Mesodermal cell (in vitro differentiated cells): ENCODE results near the gene TNNI3K.

Experiments used
- H3K27ac ChIP-seq: 2 replicates; pipeline ENCODE4 v1.7.0; 2013; ENCODE audit warnings: mild to moderate bottlenecking, low read depth, low read length, moderate library complexity; ENCODE audit not compliant: severe bottlenecking
- H3K36me3 ChIP-seq: 2 replicates; pipeline ENCODE4 v1.7.1; 2013; ENCODE audit warnings: mild to moderate bottlenecking, low read length, moderate library complexity; ENCODE audit not compliant: control insufficient read depth, insufficient read depth
- H3K4me1 ChIP-seq: one replicate; pipeline ENCODE4 v1.7.1; 2013; ENCODE audit warnings: mild to moderate bottlenecking, low read length; ENCODE audit not compliant: insufficient read depth, control insufficient read depth, poor library complexity, severe bottlenecking
- H3K4me3 ChIP-seq: 2 replicates; pipeline ENCODE4 v1.7.0; 2013; ENCODE audit warnings: low read length, control low read depth, mild to moderate bottlenecking; ENCODE audit not compliant: insufficient read depth, poor library complexity, severe bottlenecking; ENCODE audit errors: extremely low read depth
- H3K9me3 ChIP-seq: 2 replicates; pipeline ENCODE4 v1.7.1; 2013; ENCODE audit warnings: mild to moderate bottlenecking, low read length, moderate library complexity; ENCODE audit not compliant: control insufficient read depth
- WGBS, 2 experiments: methylation state at CpG; one replicate each; pipeline ENCODE4 v1.1.5; 2013; ENCODE audit warnings: missing lambda C conversion rate in 2 of 2; ENCODE audit not compliant: insufficient coverage in 2 of 2; 5-methylcytosine and 5-hydroxymethylcytosine counted together

Gene TNNI3K

DNA sequence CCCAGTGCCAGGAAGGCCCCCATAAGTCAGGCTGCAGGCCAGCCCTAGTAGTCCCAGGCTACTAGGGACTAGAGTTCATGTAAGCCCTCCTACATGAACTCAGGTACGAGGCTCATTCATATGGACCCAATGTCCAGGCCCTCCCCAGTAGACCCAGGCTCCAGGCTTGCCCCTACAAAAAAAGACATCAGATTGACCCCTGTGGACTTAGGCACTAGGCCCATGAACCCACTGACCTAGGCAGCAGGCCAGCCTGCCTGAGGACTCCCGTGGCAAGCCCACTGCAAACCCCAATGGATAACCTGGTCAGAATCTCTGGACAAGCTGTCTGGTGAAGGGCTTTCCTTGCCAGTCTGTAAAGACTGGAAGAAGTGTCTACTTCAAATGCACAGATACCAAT lies 51.2 kb downstream of the TNNI3K start:
- 80 to 100% methylated on average over 1 of the region's 2 CpGs for WGBS, 2 experiments
- Histone ChIP-seq H3K4me1 (no peaks in the 10 kb centered on the region), H3K36me3 (no peaks in the 10 kb centered on the region), H3K9me3 (no peaks in the 10 kb centered on the region), H3K4me3 (no peak overlapping the region), H3K27ac (no peak overlapping the region)

GRCh38 chr1:74314438-74314837 lies 79.3 kb downstream of the TNNI3K start:
- Histone ChIP-seq H3K4me1 (no peaks in the 10 kb centered on the region), H3K36me3 (no peaks in the 10 kb centered on the region)

DNA sequence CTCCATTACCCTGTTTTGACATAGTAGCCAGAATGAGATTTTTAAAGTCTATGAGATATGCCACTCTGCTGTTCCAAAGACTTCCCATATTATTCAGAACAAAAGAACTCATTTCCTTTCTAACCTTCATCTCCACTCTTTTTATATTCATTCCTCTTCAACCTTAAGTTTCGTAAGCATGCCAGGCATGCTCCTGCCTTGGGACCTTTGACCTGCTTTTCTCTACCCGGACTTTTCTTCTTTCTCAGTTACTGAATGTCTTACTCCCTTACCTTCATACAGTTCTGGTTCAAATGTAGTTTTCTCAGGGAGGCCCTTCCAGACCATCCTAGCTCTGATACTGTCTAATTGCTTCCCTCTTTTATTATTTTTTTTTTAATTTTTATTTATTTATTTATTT lies 81.1 kb downstream of the TNNI3K start:
- Histone ChIP-seq H3K4me1 (no peaks in the 10 kb centered on the region), H3K9me3 (no peaks in the 10 kb centered on the region), H3K36me3 (no peaks in the 10 kb centered on the region), H3K4me3 (no peak overlapping the region), H3K27ac (no peak overlapping the region)
- WGBS, 2 experiments = 81 to 87% methylated on average over 2 of the region's 2 CpGs

More at GRCh38 chr1:74314438-74314837, 79.3 kb downstream of the TNNI3K start:
- Histone ChIP-seq H3K4me3 (no peak overlapping the region), H3K27ac (no peak overlapping the region), H3K9me3 (no peaks in the 10 kb centered on the region)

GRCh38 chr1:74317663-74318062 lies 82.5 kb downstream of the TNNI3K start:
- Histone ChIP-seq H3K27ac (no peak overlapping the region), H3K4me1 (no peaks in the 10 kb centered on the region), H3K4me3 (no peak overlapping the region), H3K9me3 (no peaks in the 10 kb centered on the region), H3K36me3 (no peaks in the 10 kb centered on the region)
- WGBS, 2 experiments = 89 to 92% methylated on average over 2 to 3 of the region's 3 CpGs

DNA sequence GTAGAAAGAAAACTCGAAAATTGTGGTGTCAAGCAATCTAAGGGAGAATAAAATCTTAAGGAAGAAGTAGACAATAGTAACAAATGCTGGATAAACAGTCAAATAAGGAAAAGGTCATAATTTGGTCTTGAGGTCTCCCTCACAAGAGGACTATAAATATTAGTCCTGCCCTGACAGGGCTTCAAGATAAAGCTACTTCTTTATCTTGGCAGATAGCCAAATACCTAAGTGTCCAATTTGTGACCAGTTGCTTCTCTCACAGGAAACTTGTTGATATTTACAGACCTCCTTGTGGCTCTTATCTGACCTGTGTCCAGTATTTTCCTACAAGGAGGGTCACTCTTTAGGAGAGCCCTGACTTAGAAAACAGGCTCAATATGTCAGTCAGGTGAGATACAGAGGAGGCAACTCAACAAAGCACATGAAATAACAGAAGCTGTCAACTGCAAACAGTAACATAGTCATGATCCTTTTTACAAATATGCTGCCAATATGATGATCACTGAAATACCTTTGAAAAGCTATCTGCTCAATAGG lies 88.8 kb downstream of the TNNI3K start:
- no peak overlapping the region for H3K4me3 ChIP-seq
- WGBS, 2 experiments = 67 to 77% methylated on average over 1 of the region's 1 CpG
- H3K27ac ChIP-seq = no peak overlapping the region
- no peaks in the 10 kb centered on the region for H3K9me3 ChIP-seq
- no peaks in the 10 kb centered on the region for H3K4me1 ChIP-seq
- no peaks in the 10 kb centered on the region for H3K36me3 ChIP-seq

DNA sequence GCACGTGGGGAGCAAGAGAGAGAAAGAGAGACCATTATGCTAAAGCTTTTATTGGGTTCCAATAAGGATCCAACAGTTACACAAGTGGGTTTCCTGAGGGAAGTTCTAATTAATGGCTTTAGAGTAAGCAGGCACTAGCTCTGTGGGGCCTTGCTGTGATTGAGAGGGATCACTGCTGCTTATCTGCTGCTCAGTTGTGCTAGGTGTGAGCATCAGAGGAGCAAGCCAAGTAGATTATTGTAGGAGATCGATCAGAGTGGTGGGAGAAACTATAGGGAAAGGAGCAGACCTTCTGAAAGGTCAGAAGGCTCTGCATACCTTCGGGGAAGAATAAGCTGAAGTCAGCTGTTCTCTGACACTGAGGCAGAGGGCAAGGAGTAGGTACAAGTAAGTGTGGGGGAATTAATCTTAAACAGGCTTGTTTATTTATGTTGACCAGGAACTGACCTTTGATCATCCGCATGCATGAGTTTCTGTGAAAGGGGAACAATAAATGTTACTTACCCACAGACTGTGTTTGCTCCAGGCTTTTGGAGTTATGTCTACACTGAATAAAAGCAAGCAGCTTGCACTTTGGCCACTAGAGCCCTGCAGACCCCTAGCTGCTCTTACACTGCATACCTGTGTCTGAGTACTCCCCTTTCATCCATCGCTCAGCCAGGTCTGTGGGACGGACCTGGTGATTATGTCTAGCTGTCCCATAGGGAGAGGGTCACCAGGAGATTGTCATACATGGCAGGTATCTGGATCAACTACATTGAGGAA lies 89.7 kb downstream of the TNNI3K start:
- Histone ChIP-seq H3K27ac (no peak overlapping the region), H3K9me3 (no peaks in the 10 kb centered on the region), H3K36me3 (no peaks in the 10 kb centered on the region), H3K4me3 (no peak overlapping the region), H3K4me1 (no peaks in the 10 kb centered on the region)
- 93 to 94% methylated on average over 4 to 6 of the region's 6 CpGs for WGBS, 2 experiments

GRCh38 chr1:74328851-74329250 lies 93.7 kb downstream of the TNNI3K start:
- no peak overlapping the region for H3K27ac ChIP-seq
- H3K36me3 ChIP-seq = no peaks in the 10 kb centered on the region
- H3K4me1 ChIP-seq = no peaks in the 10 kb centered on the region
- H3K9me3 ChIP-seq = no peaks in the 10 kb centered on the region
- H3K4me3 ChIP-seq = no peak overlapping the region

GRCh38 chr1:74333244-74333643 lies 98.1 kb downstream of the TNNI3K start:
- Histone ChIP-seq H3K4me3 (no peak overlapping the region), H3K9me3 (no peaks in the 10 kb centered on the region), H3K27ac (no peak overlapping the region), H3K36me3 (no peaks in the 10 kb centered on the region), H3K4me1 (peaks cover 4% of the 10 kb centered on the region)
- WGBS, 2 experiments = 80% methylated on average over 1 of the region's 2 CpGs; no CpG with 5 or more reads in 1 of the 2 experiments

- H3K36me3 ChIP-seq = no peaks in the 10 kb centered on the region
- no peaks in the 10 kb centered on the region for H3K9me3 ChIP-seq
- no peak overlapping the region for H3K4me3 ChIP-seq
- H3K4me1 ChIP-seq = peaks cover 4% of the 10 kb centered on the region
- H3K27ac ChIP-seq = no peak overlapping the region
Measured at GRCh38 chr1:74334147-74334546, 99.0 kb downstream of the TNNI3K start.

- Histone ChIP-seq H3K4me1 (no peaks in the 10 kb centered on the region), H3K27ac (no peak overlapping the region), H3K9me3 (no peaks in the 10 kb centered on the region), H3K36me3 (no peaks in the 10 kb centered on the region), H3K4me3 (no peak overlapping the region)
- 100% methylated on average over 1 to 2 of the region's 2 CpGs for WGBS, 2 experiments
Measured at GRCh38 chr1:74340656-74341055, 105.5 kb downstream of the TNNI3K start.

DNA sequence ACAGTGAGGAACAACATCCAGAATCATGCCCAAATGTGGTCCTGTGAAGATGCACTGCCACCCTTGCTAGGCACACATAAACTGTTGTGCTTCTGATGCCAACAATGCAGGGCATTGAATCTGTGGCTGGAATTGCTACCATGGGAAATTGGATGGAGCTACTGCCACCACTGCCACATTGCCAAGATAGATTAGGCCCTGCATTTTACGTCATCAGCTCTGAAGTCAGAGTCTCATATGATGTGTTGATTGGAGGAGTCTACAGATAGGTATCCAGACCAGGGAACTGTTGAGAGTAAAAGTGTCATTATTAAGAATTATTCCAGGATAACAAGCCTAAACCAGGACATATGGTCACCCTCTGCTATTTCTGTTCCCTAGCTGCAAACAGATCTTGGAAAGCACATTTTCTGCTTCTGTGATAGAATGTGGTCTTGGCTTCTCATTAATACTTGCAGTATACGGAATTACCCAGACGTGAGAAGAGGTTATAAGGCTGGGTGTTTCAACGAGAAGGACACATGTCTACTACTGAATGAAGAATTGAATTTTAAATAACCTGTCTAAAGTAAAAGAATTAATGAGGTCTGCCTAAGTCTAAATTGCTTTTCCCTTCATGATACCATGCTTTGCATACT lies 106.6 kb downstream of the TNNI3K start:
- Histone ChIP-seq H3K36me3 (no peaks in the 10 kb centered on the region), H3K9me3 (no peaks in the 10 kb centered on the region), H3K27ac (no peak overlapping the region), H3K4me3 (no peak overlapping the region), H3K4me1 (no peaks in the 10 kb centered on the region)
- 80 to 100% methylated on average over 1 to 2 of the region's 4 CpGs for WGBS, 2 experiments
